WI38 (cell line): Measurements from ENCODE around the gene SNTG2.

Source experiments
- H3K4me3 ChIP-seq: 2 replicates; pipeline ENCODE4 v1.5.1; 2011; ENCODE audit warnings: low read depth, mild to moderate bottlenecking, control low read depth, low read length
- CTCF ChIP-seq: IDR thresholded peaks from 2 replicates; pipeline ENCODE4 v1.5.1; 2012; ENCODE audit warnings: low read depth, mild to moderate bottlenecking, control low read depth, low read length

SNTG2 gene

GRCh38 chr2:981258-981657, 30.6 kb downstream of the SNTG2 start:
- TF ChIP-seq CTCF, result no peak
- H3K4me3 ChIP-seq, result no peak overlapping the region

GRCh38 chr2:981759-982158, 31.1 kb downstream of the SNTG2 start:
- no peak for TF ChIP-seq CTCF
- H3K4me3 ChIP-seq, result no peak overlapping the region

- TF ChIP-seq CTCF, result no peak
- no peak overlapping the region for H3K4me3 ChIP-seq
Measured at GRCh38 chr2:985317-985898, 34.8 kb downstream of the SNTG2 start.

- TF ChIP-seq CTCF, result no peak
- no peak overlapping the region for H3K4me3 ChIP-seq
Measured at GRCh38 chr2:987789-988188, 37.1 kb downstream of the SNTG2 start.

- no peak for TF ChIP-seq CTCF
Measured at GRCh38 chr2:989781-990467, 39.3 kb downstream of the SNTG2 start.

GRCh38 chr2:990970-991369, 40.3 kb downstream of the SNTG2 start:
- no peak for TF ChIP-seq CTCF
- no peak overlapping the region for H3K4me3 ChIP-seq

More at GRCh38 chr2:989781-990467, 39.3 kb downstream of the SNTG2 start:
- no peak overlapping the region for H3K4me3 ChIP-seq

GRCh38 chr2:1002350-1002749, 51.7 kb downstream of the SNTG2 start:
- H3K4me3 ChIP-seq, result no peak overlapping the region
- no peak for TF ChIP-seq CTCF
